CD4-positive, alpha-beta T cell treated with Interleukin-15 for 1 hour (primary cell): ENCODE data around the gene GRID2IP.
A peak's percentile ranks its signal among the peaks of the same experiment; 100 is the strongest.
"Not testable (repeated sequence)": the region's sequence is repeated elsewhere in the genome, so short reads cannot be mapped to it uniquely, and the experiment has no call there.

Experiments
- DNase-seq: peaks from one replicate; pipeline ENCODE4 v3.0.0-alpha.2; 2020

The GRID2IP gene

DNA sequence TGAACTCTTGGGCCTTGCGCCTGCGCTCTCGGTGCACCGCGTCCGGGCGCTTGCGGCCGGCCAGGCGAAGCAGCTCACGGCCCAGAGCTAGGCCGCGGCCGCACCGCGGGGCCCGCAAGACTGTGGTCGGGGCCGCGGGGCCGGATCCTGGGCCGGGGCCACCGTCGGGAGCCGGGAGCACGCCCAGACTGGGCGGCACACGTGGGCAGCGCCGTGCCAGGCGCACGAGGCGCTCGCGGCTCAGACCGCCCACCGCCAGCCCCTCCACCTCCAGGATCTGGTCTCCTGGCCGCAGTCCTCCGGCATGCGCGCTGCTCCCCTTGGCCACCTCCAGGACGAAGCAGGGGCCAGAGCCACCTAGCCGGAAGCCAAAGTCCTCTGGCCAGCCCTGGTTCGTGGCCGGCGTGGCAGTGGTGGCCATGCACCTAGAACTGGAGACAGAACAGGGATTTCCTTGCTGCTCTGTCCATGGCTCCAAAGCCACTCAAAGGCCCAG is at the start of gene GRID2IP:
Gene GRID2IP (minus strand): TSS at position 446 of the 496 bp plus-strand sequence. CDS start 25 bp downstream, at position 421.
- DNase-seq, result no peak

DNA sequence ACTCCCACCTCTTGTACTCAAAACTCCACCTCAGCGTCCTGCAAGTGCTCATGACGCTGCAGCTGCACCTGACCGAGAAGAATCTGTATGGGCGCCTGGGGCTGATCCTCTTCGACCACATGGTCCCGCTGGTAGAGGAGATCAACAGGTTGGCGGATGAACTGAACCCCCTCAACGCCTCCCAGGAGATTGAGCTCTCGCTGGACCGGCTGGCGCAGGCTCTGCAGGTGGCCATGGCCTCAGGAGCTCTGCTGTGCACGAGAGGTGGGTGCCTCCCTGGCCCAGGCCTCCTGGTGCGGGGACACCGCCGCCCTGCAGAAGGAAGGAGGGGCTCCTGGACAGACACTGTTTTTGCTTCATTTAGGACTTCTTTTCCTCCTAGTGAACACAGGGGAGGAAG is 48.8 kb upstream of the GRID2IP start:
- DNase-seq, result no peak

DNA sequence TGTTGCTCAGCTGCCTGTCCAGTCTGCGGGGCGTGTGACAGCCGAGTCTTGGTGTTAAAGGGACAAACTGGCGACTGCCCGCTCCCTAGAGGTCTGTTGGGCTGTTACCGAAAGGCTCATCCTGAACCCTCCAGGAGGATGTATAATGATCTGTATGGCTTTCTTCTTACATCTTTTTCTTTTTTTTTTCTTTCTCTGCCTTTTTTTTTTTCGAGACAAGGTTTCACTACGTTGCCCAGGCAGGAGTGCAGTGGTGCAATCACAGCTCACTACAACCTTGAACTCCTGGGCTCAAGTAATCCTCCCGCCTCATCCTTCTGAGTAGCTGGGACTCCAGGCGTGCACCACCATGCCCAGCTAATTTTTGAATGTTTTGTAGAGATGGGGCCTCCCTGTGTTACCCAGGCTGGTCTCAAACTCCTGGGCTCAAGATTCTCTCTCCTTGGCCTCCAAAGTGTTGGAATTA is 39.4 kb upstream of the GRID2IP start:
- DNase-seq, result no peak

DNA sequence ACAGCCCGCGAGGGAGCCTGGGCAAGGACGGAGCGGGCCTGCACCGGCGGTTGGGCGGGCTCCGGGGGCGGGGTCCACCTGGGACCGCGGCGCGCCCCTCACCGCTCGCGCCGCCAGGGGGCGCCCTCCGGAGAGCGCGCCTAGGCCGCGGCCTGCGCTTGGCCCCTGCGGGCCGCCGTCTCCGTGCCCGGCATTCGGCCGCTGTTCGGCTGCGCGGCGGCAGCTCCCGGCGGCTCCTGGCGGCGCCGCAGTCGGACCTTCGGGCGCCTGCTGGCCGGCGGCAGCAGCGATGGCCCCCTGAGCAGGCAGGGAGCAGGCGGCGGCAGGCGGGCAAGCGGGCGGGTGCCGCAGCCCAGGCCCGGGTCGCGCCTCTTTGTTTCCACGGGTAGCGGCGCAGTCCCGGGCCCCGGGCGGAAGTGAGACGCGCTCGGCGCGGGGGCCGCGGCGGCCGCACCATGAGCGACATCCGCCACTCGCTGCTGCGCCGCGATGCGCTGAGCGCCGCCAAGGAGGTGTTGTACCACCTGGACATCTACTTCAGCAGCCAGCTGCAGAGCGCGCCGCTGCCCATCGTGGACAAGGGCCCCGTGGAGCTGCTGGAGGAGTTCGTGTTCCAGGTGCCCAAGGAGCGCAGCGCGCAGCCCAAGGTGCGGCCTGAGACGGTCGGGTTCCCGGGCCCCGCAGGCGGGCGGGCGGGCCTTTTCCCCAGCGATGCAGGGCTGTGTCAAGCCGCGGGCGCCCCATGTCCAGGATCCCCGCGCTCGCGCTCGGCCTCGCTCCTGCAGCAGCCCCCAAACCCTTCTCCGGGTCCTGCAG is 38.8 kb upstream of the GRID2IP start, which contains the start of gene INTS15:
Gene INTS15 (plus strand): TSS at position 193 of the 816 bp plus-strand sequence. CDS start 263 bp downstream, at position 456.
- DNase-seq, result peak; percentile 79

DNA sequence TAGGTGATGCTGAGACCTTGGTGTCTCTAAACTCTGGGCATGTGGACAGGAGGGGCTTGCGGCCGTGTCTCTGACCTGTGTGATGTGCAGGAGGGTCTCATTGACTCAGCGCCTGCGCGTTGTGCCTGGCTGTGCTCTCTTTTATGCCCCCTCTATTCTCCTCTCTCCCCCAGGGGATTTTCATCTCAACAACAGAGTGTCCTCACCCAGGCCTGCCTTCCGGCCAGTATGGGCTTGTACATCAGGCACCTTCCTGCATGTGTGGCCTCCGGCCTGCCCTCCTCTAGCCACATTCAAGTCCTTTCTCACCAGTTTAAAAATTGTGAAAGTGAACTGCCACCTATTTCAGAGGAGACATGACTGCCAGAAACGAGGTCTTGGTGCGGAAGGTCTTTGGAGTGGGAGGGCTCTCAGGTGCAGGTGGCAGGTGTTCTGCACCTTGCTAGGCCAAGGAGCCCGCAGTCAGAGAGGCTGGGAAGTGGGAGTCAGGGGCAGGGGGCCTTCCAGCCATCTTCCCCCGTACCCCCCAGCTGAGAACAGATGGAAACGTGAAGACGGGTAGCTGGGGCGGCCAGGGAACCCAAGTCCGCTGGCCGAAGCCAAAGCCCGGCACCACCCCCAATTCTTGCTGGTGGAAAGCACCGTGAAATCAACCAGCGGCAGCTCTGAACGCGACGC is 38.0 kb upstream of the GRID2IP start:
- no peak for DNase-seq

DNA sequence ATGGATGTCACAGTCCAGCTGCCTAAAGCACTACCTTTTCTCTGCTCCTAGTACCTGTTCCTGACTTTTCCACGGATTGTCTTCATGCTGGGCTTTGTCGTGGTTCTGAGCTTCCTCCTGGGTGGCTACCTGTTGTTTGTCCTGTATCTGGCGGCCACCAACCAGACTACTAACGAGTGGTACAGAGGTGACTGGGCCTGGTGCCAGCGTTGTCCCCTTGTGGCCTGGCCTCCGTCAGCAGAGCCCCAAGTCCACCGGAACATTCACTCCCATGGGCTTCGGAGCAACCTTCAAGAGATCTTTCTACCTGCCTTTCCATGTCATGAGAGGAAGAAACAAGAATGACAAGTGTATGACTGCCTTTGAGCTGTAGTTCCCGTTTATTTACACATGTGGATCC is 37.3 kb upstream of the GRID2IP start:
- no peak for DNase-seq

DNA sequence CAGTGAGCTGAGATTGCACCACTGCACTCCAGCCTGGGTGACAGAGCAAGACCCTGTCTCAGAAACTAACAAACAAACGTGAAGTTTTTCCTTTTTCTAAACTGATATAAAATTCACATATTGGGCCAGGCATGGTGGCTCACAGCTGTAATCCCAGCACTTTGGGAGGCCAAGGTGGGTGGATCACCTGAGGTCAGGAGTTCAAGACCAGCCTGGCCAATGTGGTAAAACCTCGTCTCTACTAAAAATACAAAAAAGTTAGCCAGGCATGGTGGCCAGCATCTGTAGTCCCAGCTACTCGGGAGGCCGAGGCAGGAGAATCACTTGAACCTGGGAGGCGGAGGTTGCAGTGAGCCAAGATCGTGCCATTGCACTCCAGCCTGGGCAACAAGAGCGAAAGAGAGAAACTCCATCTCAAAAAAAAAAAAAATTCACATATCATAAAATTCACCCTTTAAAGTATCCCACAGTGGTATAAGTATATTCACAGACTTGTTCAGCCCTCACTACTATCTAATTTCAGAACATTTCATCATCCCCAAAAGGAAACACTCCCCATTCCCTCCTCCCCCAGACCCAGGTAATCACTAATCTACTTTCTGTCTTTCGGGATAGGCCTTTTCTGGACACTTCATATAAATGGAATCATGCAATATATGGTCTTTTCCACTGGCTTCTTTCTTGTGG is 34.6 kb upstream of the GRID2IP start:
- not testable (repeated sequence) for DNase-seq

GRCh38 chr7:6579446-6579845 is 28.2 kb upstream of the GRID2IP start:
- DNase-seq, result no peak

- DNase-seq, result no peak
Measured at GRCh38 chr7:6578114-6579084, 27.1 kb upstream of the GRID2IP start.

DNA sequence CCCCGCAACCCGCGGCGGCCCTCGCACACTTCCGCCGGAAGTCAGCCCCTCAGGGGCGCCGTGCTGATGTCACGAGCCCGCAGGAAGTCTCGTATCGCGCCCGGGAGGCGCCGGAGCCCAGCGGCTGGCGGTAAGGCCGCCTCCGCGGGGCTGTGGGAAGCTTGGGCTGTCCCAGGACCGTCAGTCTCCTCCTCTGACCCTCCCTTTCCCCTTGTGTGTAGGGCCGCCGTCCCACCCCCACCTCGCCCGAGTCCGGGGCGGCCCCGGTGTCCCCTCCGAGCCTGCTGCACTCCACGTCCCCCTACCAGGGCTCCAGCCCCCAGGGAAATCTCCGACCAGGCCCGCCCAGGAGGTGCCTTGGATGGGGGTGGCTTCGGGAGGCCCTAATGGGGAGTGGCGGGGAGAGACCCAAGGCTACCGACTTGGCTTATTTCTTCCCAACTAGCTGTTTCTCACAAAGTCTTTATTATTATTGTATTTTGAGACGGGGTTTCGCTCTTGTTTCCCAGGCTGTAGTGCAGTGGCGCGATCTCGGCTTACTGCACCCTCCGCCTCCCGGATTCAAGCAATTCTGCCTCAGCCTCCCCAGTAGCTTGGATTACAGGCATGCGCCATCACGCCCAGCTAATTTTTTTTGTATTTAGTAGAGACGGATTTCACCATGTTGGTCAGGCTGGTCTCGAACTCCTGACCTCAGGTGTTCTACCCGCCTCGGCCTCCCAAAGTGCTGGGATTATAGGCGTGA is 26.3 kb upstream of the GRID2IP start, which contains the start of gene ZDHHC4:
Gene ZDHHC4 (plus strand): TSS at position 86 of the 745 bp plus-strand sequence. CDS start 3,108 bp downstream, outside the sequence.
- peak; percentile 91 for DNase-seq

DNA sequence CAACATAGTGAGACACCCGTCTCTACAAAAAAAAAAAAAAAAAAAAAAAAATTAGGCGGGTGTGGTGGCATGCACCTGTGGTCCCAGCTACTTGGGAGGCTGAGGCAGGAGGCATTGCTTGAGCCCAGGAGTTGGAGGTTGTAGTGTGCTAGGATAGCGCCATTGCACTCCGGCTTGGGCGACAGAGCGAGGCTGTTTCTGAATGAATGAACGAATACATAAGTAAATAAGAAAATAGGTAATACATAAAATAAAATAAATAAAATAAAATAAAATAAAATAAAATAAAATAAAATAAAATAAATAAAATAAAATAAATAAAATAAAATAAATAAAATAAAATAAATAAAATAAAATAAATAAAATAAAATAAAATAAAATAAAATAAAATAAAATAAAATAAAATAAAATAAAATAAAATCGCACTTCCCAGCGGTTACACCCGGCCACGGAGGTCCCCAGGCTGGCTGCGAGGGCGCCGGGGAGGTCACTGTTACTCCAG is 25.7 kb upstream of the GRID2IP start:
- DNase-seq, result not testable (repeated sequence)

- DNase-seq, result no peak
Measured at GRCh38 chr7:6576024-6576866, 25.0 kb upstream of the GRID2IP start.

DNA sequence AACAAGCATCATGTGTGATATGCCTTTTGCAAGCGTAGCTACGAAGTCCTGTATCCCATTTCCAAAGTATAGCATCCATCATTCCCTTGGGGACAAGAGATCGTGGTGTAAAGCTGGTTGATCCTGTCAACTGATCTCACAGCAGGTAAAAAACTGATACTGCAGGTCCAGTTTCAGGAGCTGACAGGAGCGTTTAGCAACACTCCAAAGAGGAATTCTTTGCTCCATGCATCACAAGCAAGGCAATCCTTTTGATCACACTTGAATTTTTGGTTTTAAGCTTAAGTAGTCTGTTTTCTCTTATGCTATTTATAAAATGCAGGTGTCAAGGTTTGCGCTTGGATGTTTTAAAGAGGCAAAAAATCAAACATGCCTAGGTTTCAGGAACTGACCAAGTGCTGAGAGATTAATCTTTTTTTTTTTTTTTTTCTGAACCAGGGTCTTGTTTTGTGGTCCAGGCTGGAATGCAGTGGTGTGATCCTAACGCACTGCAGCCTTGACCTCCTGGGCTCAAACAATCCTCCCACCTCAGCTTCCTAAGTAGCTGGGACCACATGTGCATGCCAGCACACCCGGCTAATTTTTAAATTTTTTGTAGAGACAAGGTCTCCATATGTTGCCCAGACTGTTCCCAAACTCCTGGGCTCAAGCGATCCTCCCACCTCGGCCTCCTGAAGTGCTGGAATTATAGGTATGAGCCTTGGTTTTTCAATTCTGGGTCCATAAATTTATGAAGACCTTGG is 24.2 kb upstream of the GRID2IP start:
- no peak for DNase-seq

DNA sequence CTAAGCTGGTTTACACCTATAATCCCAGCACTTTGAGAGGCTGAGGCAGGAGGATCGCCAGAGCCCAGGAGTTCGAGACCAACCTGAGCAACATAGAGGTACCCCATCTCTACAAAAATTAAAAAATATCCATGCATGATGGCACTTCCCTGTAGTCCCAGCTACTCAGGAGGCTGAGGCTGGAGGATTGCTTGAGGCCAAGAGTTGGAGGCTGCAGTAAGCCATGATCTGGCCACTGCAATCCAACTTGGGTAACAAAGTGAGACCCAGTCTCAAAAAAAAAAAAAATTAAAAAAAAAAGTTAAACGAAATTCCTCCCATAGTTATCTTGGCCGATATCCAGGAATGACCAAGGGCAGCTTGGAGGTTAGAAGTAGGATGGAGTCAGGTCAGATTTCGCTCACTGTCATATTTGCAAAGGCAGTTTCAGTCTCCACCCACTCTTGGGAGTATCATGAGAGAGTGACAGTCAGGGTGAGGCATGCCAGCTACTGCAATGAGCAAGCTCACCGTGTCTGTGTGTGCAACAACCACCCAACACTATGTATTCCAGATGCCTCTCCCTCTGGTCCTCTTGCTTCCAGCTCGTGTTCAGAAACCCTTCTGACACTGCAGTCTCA is 20.0 kb upstream of the GRID2IP start:
- no peak for DNase-seq

DNA sequence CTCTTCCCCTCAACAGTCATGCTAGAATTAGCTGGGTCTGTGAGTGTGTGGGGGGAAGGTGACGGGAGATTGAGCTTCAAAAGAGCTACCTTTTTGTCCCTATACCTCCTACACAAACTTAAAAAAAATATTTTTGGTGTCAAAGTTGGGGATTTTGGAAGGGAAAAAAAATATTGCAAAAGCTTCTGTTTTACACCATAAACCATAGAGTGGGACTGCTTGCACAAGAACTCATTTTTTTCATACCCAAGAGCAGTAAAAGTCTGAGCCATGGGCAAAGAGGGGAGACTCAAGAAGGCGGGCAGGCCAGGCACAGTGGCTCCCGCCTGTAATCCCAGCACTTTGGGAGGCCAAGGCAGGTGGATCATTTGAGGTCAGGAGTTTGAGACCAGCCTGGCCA is 16.6 kb upstream of the GRID2IP start:
- DNase-seq, result no peak

DNA sequence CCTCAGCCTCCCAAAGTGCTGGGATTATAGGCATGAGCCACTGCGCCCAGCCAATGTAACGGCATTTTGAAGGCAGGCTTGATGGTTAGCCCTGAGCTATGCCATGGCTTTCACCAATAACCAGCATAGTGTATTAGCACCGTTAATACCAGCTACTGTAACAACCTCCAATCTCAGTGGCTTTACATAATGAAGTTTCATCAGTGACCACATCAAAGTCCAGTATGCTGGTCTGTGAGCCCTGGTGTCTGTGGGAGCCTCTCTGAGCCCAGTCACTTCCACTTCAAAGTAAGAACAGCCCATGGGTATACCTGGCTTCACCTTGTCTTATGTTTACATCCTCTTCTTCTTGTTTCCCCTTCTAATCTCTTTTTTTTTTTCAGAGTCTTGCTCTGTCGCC is 14.4 kb upstream of the GRID2IP start:
- DNase-seq, result no peak

DNA sequence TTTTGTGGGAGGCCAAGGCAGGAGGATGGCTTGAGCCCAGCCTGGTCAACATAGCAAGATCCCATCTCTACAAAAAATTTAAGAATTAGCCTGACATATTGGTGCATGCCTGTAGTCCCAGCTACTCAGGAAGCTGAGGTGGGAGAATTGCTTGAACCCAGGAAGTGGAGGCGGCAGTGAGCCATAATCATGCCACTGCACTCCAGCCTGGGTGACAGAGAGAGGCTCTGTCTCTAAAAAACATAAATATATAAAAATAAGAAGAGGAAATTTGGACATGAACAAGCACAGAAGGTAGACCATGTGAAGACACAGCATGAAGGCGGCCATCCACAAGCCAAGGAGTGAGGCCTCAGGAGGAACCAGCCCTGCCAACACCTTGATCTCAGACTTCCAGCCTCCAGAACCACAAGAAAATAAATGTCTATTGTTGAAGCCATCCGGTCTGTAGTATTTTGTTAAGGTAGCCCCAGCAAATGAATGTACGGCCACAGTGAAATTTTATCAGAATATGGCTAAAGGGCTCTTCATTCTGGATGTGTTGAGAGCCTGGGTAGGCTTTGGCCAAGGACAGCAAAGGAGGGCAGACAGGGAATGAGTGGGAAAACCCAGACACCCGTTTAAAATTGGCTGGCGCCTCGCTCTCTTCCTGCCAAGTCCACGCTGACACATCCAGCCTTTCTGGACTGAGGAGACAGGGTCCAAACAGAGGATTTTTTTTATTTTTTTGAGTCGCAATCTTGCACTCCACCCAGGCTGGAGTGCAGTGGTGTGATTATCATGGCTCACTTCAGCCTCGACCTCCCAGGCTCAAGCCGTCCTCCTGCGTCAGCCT is 12.9 kb upstream of the GRID2IP start:
- no peak for DNase-seq

- no peak for DNase-seq
Measured at GRCh38 chr7:6562106-6562505, 10.8 kb upstream of the GRID2IP start.
